ENCODE results near the gene KCTD17.

Gene KCTD17

DNA sequence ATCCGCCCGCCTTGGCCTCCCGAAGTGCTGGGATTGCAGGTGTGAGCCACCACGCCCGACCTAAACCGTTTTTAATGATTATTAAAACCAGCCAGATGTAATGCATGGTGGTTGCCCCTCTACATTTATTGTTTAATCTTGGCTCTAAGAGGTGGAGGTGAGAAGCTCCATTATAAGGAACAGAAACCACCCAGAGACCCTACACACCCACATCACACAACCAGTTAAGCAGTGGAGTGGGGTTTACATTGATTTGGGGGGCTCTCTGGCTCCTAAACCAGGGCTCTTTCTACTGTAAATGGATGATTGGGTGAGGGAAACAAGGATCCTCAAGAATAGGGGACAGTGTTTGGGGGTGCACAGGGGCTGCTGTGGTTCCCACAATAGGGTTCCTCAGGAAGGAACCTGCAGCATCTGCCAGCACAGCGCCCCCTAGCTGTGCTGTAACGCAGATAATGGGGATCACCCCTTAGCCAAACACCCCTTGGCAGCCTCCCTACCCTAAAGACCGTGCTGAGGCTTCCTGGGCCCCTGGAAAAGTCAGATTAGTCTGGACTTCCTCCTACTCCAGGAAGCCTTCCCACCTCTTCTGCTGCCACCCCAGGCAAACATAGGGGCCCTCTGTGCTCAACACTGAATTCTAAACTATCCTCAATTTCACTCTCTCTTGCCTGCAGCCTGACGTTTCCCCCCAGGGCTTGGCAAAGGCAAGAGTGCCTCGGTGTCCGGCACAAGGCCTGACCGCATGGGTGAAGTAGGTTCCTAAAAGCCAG is 29.6 kb upstream of the KCTD17 start:
- DNase-seq = no peak

DNA sequence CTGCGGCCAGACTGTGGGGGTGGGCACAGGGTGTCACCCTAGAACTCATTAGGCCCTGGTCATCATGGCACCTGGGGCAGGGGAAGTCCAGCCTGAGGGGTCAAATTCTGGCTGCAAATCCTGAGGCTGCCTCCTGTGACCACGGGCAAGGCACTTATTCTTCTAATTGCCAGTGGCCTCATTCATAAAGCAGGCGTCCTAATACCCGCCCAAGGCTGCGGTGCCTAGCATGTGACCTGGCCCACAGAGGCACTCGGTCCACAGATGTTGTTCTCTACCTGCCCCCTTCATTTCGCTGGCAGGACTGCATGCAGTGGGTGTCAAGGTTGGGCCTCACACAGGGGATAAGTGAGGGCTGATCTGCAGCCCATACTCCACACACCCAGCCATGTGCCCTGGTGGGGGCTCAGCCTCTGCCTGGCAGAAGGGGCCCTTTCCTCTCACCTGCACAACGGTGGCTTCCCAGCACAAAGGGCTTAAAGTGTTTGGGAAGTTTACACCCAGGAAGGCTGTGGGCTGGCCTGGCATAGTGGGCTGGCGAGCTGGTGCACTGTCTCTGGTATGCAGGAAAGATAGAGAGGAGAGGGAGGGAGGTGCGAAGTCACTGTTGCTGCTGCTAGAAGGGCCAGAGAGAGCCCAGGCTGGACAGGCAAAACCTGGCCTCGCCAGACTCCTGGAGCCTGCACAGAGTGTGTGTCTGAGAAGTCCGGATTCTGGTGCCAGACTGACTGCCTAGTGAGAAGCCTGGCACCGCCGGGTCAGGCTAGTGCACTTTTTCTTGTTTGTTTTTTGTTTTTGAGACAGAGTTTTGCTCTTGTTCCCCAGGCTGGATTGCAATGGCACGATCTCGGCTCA is 28.8 kb upstream of the KCTD17 start:
- DNase-seq = no peak

DNA sequence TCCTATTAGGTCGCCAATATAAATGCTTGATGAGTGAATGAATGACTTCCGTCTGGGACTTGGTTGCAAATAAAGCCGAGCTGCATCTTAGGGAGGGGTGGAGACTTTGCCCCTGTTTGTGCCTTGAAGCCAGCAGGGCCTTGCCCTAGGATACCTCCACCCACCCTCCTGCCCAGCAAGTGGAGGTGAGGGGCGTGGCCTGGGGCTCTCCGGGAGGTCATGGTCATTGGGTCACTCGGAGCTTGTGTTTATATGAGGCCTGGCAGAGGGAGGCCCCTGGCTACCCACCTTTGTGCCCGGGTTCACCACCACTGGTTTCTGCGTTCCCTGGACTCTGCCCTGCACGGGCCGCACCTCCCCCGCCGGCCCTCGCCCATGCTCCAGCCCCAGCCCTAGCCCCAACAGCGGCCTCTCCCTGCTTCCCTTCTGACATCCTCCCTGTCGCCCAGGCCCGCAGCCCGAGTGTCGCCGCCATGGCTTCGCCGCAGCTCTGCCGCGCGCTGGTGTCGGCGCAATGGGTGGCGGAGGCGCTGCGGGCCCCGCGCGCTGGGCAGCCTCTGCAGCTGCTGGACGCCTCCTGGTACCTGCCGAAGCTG is 27.7 kb upstream of the KCTD17 start:
- no peak for DNase-seq

DNA sequence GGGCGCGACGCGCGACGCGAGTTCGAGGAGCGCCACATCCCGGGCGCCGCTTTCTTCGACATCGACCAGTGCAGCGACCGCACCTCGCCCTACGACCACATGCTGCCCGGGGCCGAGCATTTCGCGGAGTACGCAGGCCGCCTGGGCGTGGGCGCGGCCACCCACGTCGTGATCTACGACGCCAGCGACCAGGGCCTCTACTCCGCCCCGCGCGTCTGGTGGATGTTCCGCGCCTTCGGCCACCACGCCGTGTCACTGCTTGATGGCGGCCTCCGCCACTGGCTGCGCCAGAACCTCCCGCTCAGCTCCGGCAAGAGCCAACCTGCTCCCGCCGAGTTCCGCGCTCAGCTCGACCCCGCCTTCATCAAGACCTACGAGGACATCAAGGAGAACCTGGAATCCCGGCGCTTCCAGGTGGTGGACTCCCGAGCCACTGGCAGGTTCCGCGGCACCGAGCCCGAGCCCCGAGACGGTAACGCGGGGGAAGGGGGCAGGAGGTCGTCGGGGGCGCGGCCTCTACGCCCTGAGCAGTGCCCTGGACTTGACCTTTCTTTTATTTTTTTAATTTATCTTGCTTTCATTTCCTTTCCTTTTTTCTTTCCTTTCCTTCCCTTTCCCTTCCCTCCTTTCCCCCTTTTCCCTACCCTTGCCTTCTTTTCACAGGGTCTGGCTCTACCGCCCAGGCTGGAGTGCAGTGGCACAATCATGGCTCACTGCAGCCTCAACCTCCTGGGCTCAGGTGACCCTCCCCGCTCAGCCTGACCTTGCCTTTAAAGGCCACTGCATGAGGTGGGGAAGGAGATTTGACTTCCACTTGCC is 27.0 kb upstream of the KCTD17 start:
- no peak for DNase-seq

DNA sequence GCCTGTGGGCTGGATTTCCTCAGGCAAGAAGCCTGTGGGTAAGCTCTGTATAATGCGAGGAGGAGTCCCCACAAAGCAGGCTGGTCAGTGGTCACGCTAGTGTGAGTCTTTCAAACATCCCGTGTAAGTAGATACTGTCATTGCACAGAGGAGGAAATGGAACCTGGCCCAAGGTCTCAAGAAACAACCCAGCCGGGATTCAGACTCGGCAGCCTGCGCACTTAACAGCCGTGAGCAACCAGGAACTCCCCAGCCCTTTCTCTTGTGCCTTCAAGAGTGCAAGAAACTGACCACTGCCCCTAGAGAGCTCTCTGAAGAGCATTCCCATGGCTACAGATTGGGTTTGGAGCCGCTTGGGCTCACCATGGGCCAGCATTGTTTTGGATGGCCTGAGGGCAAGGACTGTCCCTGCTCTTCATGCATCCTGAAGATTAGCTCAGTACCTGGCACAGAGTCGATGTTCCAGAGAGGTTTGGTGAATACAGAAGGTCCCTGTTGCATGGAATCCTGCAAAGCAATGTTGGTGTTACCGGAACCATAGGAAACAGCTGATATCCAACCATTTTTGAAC is 26.0 kb upstream of the KCTD17 start:
- DNase-seq = no peak

DNA sequence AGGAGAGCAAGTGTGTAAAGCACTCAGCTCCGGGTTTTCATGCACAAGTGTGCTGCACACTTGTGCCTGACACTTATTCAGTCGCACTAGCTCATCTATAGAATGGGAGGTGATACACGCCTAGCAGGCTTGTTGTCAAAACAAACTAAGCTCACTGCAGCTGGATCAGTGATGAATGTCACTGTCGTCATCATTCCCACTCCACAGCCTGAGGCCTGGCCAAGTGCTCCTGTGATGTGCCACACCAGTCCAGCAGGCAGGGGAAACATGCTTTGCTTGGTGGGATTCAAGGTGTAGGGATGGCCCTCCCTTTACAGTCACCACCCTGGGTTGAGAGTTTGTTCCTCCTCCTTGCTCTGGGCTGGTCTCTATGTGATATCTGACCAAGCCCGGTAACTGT is 25.2 kb upstream of the KCTD17 start:
- DNase-seq = no peak

DNA sequence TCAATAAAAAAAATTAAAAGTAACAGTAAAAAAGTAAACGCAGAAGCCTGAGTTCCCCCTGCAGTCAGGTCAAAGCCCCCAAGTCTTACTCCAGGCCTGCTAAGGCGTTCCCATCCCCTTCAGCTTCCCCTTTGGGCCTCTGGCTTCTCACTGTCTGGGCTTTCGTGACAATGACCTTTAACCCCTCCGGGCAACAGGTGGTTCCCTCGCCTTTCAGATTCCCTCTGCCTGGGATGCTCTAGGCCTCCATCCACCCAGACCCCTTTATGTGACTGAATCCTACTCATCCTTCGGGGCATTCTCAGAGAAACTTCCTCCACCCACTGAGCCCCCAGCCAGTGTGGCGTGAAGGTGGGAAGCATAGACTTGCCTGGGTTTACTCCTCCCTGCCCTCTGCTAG is 24.0 kb upstream of the KCTD17 start:
- DNase-seq = no peak

DNA sequence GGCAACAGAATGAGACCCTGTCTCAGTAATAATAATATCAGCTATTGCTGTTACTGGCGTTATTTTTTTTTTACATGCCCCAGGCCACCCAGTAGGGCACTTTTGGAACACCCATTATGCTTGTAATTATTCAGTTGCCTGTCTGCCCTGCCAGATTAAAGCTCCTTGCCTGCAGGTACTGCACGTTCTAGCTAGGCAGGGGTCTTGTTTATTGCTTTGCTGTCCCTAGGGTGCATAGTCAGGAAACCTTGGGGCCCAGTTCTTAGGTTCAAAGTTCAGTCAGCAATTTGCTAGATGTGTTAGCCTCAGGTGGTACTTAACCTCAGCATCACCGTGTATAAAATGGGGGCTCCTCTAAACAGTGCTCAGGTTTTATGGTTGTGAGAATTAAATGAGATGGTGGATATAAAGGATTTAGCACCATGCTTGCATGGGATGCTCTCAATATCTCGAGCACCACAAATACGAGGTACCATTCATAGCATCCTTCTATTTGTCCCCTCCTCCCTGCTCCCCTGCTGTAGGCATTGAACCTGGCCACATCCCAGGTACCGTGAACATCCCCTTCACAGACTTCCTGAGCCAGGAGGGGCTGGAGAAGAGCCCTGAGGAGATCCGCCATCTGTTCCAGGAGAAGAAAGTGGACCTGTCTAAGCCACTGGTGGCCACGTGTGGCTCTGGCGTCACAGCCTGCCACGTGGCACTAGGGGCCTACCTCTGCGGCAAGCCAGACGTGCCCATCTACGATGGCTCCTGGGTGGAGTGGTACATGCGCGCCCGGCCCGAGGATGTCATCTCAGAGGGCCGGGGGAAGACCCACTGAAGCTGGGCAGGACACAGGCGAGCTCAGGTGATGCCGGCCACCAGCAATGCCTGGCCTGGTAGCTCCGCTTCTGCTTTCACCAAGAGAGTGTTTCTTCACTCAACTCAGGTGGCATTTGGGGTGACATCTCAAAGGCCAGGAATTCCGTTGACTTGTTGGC is 22.6 kb upstream of the KCTD17 start:
- no peak for DNase-seq

DNA sequence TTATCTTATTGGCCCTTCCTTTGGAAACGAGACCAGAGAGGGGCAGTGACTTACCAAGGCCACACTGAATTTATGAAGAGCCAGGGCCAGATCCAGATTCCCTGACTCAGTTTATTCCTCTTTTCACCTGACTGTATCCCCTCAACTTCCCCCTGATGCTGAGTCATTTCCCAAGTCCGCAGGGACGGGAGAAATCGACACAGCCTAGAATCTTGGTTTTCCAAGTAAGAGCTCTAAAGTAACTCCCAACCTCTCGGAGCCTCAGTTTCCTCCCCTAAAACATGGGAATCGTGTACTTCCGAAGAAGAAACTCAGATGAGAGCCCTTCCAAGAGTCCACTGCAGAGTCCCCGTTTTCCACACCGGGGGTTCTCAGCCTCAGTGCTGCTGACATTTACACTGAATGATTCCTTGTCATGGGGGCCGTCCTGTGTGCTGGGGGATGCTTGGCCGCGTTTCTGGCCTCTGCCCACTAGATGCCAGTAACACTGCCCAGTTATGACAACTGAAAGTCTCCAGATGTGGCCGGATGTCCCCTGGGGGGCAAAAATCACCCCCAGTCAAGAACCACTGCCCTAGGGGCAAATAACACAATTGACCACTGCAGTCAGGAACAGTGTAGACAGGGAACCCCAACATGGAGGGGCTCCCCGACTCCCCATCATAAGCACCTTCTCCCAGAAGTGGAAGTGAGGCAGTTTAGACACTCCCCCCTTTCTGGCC is 20.8 kb upstream of the KCTD17 start:
- no peak for DNase-seq

DNA sequence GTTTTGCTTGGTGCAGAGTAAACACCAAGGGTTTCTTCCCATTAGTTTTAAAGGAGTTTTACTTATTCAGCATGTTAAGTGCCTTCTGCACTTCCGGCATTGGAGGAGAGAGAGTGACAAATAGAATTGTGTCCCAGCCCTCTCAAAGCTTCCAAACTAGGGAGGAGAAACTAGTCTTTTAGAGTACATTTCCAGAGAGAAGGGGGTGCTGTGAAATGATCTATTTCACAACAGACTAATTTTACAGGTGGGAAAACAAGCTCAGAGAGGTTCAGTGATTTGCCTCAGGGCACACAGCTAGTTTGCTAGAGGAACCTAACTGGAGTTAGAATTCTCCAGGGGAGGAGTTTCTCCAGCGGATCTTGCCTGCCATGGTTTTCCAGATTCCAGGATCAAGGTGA is 19.4 kb upstream of the KCTD17 start:
- no peak for DNase-seq

DNA sequence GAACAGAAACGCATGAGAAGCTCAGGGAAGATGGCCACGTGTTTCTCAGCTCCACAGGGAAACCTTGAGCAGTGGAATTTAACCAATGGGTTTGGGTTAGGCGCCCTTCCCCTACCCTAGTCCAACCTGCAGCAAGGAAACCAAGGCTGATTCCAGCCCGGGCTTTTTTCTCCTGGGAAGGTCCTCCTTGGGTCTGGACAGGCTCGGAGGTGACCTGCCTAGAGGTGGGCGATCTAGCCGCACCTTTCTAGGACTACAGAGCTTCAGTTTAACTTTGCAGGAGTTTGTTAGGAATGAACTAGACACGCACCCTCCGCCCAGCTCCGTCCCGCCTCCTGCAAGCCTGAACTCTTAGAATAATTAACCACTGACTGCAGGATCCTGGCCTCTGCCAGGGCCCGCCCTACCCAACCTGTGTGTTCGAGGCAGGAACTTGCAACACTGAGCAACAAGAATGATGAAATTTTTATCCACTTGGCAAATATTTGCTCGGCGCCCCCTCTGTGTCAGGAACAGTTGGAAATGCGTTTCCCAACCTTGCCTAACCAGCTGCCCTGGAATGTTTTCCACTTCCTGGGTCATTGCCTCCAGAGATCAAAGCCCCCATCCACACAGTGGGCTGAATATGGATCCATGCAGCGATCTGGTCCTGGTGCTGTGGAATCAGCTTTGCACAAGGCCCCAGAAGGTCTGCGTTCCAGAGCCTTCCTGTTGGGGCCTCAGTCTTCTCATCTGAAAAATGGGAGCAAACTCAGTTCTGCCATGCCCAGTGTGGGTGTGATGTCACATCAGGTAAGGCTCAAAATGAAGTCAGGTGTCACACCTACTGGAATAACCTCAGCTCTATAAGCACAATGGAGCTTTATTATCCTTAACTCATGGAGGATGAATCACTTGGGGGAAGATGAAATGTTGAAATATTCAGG is 18.7 kb upstream of the KCTD17 start:
- DNase-seq = no peak

DNA sequence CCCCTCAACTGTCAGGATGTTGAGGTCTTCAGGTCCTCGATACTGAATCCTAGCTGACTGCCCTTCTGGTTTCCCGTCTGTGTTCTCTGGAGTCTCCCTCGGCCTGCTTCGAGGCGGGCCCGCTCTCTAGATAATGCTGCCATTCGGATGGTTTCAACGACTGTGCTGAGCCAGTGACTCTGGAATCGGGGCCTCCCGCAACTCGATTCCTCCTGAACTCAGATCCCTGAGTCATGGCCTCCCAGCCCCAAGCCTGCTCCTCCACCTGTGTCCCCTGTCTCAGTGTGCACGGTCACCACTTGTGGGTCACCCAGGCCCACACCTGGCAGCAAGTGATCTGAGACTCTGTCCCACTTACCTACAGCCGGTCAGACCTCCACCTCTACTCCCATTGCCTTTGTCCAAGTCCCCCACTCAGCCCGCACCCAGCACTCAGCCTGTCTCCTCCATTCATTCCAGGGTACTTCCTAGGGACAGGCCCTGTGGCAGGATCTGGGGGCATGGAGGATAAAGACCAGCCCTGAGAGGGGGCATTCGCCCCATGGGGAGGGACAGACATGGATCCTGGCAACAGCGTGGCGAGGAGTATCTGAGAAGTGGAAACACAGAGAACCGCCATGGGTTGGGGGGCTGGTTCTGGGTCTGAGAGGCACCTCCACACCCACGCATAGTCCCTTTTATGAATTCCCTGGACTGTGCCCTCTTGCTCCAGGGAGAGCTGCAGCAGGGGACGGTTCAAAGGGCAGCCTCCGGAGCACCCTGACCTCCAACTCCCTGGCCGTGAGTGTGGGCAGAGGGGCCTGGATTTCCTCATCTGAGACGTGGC is 17.7 kb upstream of the KCTD17 start:
- no peak for DNase-seq

DNA sequence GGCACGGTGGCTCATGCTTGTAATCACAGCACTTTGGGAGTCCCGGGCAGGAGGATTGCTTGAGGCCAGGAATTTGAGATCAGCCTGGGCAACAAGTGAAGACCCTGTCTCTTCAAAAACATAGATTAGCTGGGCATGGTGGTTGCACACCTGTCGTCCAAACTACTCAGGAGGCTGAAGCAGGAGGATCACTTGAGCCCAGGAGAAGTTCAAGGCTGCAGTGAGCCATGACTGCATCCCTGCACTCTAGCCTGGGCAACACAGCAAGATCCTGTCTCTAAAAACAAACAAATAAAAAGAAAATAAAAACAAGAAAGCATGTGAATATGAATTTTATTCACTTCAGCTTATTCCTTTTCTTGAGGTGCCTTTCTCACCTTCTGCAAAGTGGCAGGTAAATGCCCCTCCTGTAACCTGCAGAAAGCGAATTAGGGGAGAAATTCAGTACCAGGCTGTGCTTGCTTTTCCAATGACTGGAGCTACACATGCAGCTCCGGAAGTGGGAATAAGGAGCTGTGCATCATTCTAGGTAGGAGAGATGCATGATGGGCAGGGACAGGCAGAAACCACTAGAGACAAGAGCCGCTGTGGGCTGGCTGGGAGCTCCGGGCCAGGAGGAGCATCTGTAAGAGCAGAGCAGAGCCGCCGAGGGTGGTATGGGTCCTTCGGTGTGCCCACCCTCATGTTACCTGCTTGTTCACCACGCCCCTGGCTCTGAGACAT is 14.7 kb upstream of the KCTD17 start:
- DNase-seq = no peak

DNA sequence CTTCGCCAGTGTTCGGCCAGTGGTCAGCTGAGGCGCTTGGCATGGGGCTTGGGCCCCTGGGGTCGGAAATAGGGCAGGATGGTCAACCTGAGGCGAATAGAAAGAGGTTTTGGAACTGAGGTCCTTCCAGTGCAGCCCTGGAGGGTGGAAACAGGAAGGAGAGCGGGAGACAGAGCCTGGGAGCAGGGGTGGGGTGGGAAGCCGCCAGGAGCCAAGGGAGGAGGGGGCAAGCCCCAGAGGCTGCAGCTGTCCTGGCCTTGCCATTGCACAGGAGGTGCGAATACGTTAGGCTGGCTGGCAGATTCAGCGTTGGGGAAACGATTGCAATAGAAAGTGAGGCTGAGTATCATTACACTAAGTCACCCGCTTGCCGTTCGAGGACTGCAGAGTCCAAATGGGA is 13.9 kb upstream of the KCTD17 start:
- no peak for DNase-seq

DNA sequence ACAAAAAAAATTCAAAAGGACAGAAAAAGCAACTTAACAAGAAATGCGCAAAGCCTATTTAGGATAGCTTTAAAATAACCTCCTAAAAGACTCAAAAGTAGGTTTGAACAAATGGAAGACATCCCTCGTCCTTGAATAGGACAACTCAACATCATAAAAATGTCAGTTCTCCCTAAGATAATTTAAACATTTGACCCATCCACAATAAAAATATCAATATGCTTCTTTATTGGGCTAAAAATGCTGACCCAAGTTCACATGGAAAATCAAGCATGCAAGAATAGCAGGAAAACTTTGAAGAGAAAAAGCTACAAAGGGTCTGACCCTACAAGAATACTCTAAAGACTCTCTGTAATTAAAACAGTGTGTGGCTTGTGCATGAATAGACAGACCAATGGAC is 12.1 kb upstream of the KCTD17 start:
- DNase-seq = no peak

DNA sequence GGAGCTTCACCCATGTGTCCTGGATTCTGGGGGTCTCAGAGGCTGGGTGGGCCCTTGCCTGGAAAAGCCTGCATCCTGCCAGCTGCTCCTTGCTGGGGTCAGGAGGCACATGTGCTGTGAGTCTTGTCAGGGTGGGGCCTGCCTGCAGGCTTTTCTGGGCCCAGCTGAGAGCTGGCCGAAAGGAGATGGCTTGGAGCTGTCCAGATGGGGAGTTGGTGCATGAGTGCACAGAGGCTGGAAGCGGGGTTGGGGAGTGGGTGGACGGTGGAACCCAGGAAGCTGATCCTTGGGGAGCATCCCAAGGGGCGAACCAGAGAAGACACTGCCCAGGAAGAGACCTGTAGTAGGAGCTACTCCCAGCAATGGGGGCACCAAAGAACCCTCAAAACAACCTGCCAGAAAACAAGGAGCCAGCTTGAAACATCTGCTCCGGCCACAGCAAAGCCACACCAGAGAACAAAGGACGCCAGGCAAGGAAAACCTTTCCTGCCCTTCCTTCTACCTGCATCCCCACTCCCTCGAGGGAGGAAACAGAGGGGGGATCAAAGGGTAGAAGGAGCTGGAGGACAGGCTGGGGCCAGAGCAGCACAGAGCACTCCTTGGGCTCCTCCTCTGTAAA is 8.2 kb upstream of the KCTD17 start:
- DNase-seq = no peak

DNA sequence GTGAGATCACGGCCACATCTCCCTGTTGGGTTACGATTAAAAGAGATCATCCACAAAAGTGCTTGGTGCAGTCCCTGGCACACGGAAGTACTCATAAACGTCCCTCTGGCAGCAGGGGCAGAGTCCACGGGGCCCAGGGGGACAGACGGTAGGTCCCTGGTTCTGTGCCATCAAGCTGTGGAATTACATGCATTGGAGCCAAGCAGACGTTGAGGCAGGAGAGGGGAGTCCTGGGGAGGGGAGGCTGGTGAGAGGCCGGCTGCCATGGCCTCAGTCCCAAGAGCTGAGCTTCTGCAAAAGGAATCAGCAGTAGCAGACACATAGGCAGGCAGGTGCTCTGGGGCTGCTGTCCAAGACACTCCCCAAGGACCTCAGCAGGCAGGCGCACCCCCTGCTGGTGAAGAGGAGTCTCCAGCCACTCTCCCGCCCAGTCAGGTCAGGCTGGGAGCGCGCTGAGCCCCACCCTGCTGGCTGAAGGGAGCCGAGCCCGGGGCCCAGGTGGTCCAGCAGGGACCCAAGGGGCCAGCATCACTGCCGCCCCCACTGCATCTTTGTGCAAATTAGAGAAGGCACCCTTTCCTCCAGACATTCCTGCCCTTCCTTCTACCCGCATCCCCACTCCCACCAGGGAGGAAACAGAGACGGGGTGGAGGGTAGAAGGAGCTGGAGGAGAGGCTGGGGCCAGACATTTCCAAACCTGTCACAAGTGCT is 7.6 kb upstream of the KCTD17 start:
- DNase-seq = peak; percentile 61
